Glutamatergic neuron (in vitro differentiated cells): Measurements from ENCODE around the gene APOBEC2. TPM values are rescaled to one million over a fixed set of nuclear protein-coding genes. Genes with fewer than 3 reads are reported as not detected.
A peak's percentile ranks its signal among the peaks of the same experiment; 100 is the strongest.

Source experiments
- DNase-seq: peaks from one replicate; pipeline ENCODE4 v3.0.0; 2022
- H3K27ac Mint-ChIP-seq: one replicate; pipeline ENCODE4 v1.8.0; 2020; ENCODE audit warnings: mild to moderate bottlenecking, mixed read lengths, inconsistent platforms; ENCODE audit not compliant: unreplicated experiment
- H3K27me3 Mint-ChIP-seq: one replicate; pipeline ENCODE4 v1.8.0; 2020; ENCODE audit warnings: mild to moderate bottlenecking, moderate library complexity, mixed read lengths, inconsistent platforms; ENCODE audit not compliant: unreplicated experiment
- H3K36me3 Mint-ChIP-seq: one replicate; pipeline ENCODE4 v1.8.0; 2020; ENCODE audit warnings: mild to moderate bottlenecking, mixed read lengths, inconsistent platforms; ENCODE audit not compliant: unreplicated experiment
- H3K4me1 Mint-ChIP-seq: one replicate; pipeline ENCODE4 v1.8.0; 2020; ENCODE audit warnings: mild to moderate bottlenecking, low read depth, mixed read lengths, inconsistent platforms; ENCODE audit not compliant: unreplicated experiment
- H3K4me3 Mint-ChIP-seq: one replicate; pipeline ENCODE4 v1.8.0; 2020; ENCODE audit warnings: mild to moderate bottlenecking, mixed read lengths, inconsistent platforms; ENCODE audit not compliant: unreplicated experiment
- H3K9me3 Mint-ChIP-seq: one replicate; pipeline ENCODE4 v1.8.0; 2020; ENCODE audit warnings: mild to moderate bottlenecking, moderate library complexity, mixed read lengths, inconsistent platforms; ENCODE audit not compliant: unreplicated experiment
- CTCF ChIP-seq: fragments of 200-600 bp; sonication (generic); IDR thresholded peaks from one replicate; pipeline ENCODE4 v1.5.0; 2021; ENCODE audit not compliant: partially characterized antibody, unreplicated experiment
- total RNA-seq: library from RNA; stranded (reverse); fragmentation: NEBNext Ultra II Directional; extraction: Animal tissue kit (Norgen Biotek cat#: 25700); gene quantifications from one replicate; pipeline ENCODE4 v1.2.1, GENCODE V29; 2021; ENCODE audit not compliant: unreplicated experiment

The APOBEC2 gene
- total RNA-seq, 1 donor from 2014 or later: 0.61 TPM

DNA sequence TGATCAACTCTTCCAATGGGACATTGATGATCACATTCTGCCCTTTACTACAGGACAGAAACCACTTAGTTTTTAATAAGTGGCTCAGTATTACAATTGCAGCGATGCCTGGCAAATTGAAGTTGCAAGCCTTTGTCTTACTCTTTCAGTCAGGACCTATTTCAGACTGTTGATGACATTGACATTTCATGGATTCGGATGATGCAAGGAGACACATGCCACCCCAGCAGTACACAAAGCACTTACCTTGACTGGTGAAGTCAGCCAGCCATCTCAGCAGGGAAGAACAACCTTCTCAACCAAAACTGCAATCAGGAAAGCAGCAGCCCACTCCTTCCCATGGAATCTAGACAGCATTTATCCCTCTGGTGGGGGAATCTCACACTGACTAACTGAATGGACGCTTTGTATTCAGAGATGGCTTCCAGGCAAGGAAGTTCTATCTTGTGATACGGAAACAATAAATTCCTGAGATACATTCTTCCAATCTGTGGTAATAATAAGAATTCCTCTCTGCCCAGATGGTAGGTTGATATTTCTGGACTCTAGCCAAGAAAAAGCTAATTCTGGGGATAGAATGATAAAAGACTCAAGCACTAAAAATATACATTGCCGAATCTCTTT lies 44.6 kb downstream of the APOBEC2 start:
- no peak for TF ChIP-seq CTCF
- H3K27ac Mint-ChIP-seq: no peak overlapping the region
- DNase-seq: no peak
- H3K4me3 Mint-ChIP-seq: no peak overlapping the region
- H3K36me3 Mint-ChIP-seq: peaks cover 5% of the 10 kb centered on the region
- H3K4me1 Mint-ChIP-seq: peaks cover 4% of the 10 kb centered on the region
- H3K27me3 Mint-ChIP-seq: no peaks in the 10 kb centered on the region
- H3K9me3 Mint-ChIP-seq: no peaks in the 10 kb centered on the region

- no peak for DNase-seq
- Mint-ChIP-seq H3K36me3 (peaks cover 5% of the 10 kb centered on the region), H3K27me3 (no peaks in the 10 kb centered on the region), H3K4me1 (peaks cover 4% of the 10 kb centered on the region), H3K9me3 (no peaks in the 10 kb centered on the region), H3K4me3 (no peak overlapping the region), H3K27ac (no peak overlapping the region)
- TF ChIP-seq CTCF: no peak
Observed at GRCh38 chr6:41098366-41098765, 45.4 kb downstream of the APOBEC2 start.

- H3K27ac Mint-ChIP-seq: no peak overlapping the region
- peak; percentile 30 for TF ChIP-seq CTCF
- H3K27me3 Mint-ChIP-seq: no peaks in the 10 kb centered on the region
- no peaks in the 10 kb centered on the region for H3K9me3 Mint-ChIP-seq
- DNase-seq: peak; percentile 83
- peaks cover 5% of the 10 kb centered on the region for H3K36me3 Mint-ChIP-seq
- H3K4me1 Mint-ChIP-seq: peaks cover 4% of the 10 kb centered on the region
- H3K4me3 Mint-ChIP-seq: peak overlapping the region; percentile 65
Observed at GRCh38 chr6:41100871-41101287, 47.9 kb downstream of the APOBEC2 start.

GRCh38 chr6:41103847-41104246 lies 50.8 kb downstream of the APOBEC2 start:
- Mint-ChIP-seq H3K27me3 (no peaks in the 10 kb centered on the region), H3K4me3 (no peak overlapping the region), H3K27ac (no peak overlapping the region), H3K9me3 (no peaks in the 10 kb centered on the region), H3K36me3 (no peaks in the 10 kb centered on the region), H3K4me1 (peaks cover 4% of the 10 kb centered on the region)
- no peak for DNase-seq
- TF ChIP-seq CTCF: no peak

DNA sequence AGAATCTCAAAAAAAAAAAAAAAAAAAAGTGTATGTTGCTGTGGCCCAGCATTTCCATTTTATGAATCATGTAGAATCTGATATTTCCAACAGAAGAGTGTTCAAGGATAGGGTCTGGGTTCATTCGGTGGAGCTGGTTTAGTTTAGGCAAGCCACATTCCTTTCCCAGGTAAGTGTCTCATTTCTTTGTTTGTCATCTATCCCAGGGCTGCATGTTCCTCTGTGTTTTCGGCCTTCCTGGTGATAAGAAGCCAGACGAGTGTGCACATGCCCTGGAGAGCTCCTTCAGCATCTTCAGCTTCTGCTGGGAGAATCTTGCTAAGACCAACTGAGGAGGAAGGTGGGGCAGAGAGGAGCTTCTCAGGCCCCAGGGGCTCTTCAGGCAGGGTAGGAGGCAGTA lies 58.0 kb downstream of the APOBEC2 start:
- TF ChIP-seq CTCF: no peak
- H3K27me3 Mint-ChIP-seq: no peaks in the 10 kb centered on the region
- H3K4me1 Mint-ChIP-seq: no peaks in the 10 kb centered on the region
- no peak overlapping the region for H3K27ac Mint-ChIP-seq
- no peaks in the 10 kb centered on the region for H3K36me3 Mint-ChIP-seq
- no peak for DNase-seq
- H3K9me3 Mint-ChIP-seq: no peaks in the 10 kb centered on the region
- H3K4me3 Mint-ChIP-seq: no peak overlapping the region

Other genes with a start within 250 kb of the APOBEC2 start
- gene UNC5CL, start 14.0 kb upstream of the APOBEC2 start, total RNA-seq: 1.0 TPM
- gene TSPO2, start 10.7 kb upstream of the APOBEC2 start, total RNA-seq: not detected
- 24.4 TPM for gene OARD1, start 19.2 kb downstream of the APOBEC2 start, total RNA-seq
- 47.8 TPM for gene NFYA, start 19.8 kb downstream of the APOBEC2 start, total RNA-seq
- not detected for gene TREML1, start 101.1 kb downstream of the APOBEC2 start, total RNA-seq
- not detected for gene TREM2, start 109.9 kb downstream of the APOBEC2 start, total RNA-seq
- not detected for gene TREML2, start 147.9 kb downstream of the APOBEC2 start, total RNA-seq
- not detected for gene TREML4, start 175.1 kb downstream of the APOBEC2 start, total RNA-seq
- gene TREM1, start 233.5 kb downstream of the APOBEC2 start, total RNA-seq: not detected